NCI-H1417 (cell line): ENCODE measurements around the gene CCDC141.
A peak's percentile ranks its signal among the peaks of the same experiment; 100 is the strongest.
"Not testable (repeated sequence)": the region's sequence is repeated elsewhere in the genome, so short reads cannot be mapped to it uniquely, and the experiment has no call there.

ENCODE experiments used
- DNase-seq, 3 experiments: peaks; one replicate each; lab custom pipeline; 2025; lab: John Stamatoyannopoulos, UW

CCDC141 gene

GRCh38 chr2:179049546-179050311 lies at the start of gene CCDC141:
CCDC141 (minus strand) TSS chr2:179050137; CDS start chr2:179049941, 196 bp downstream.
- DNase-seq, result no peak

- no peak for DNase-seq
Measured at GRCh38 chr2:179098080-179098689, 48.2 kb upstream of the CCDC141 start.

DNA sequence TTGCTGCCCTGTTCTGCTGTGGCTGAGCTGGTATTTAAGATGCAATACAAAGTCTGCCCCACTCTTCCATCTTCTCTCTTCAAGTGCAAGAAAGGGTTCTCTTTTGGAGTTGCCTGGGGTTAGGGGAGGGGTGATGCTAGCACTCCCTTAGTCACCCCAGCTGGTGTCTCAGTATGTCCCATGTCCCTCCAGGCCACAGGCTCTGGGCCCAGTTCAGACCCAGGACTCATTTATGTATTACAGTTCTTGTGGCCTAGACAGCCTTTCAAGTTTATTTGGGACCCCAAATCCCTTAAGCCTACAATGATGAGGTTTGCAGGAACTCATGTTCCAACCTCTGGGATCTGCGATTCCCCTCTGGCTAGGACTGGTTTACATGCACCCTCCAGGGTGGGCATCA lies 47.2 kb upstream of the CCDC141 start:
- no peak for DNase-seq

GRCh38 chr2:179096090-179096489 lies 46.2 kb upstream of the CCDC141 start:
- DNase-seq, result peak in 2 of 3 experiments; percentile 42 to 75

GRCh38 chr2:179092912-179093311 lies 43.0 kb upstream of the CCDC141 start:
- DNase-seq, result not testable (repeated sequence)

DNA sequence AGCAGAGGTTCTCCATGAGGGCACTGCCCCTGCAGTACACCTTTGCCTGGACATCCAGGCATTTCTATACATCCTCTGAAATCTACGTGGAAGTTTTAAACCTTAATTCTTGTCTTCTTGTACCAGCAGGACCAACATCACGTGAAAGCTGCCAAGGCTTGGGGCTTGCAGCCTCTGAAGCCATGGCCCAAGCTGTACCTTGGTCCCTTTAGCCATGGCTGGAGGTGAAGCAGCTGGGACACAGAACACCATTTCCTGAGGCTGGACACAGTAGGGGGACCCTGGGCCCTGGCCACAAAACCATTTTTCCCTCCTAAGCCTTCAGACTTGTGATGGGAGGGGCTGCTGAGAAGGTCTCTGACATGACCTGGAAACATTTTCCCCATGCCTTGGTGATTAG lies 32.8 kb upstream of the CCDC141 start:
- no peak for DNase-seq

DNA sequence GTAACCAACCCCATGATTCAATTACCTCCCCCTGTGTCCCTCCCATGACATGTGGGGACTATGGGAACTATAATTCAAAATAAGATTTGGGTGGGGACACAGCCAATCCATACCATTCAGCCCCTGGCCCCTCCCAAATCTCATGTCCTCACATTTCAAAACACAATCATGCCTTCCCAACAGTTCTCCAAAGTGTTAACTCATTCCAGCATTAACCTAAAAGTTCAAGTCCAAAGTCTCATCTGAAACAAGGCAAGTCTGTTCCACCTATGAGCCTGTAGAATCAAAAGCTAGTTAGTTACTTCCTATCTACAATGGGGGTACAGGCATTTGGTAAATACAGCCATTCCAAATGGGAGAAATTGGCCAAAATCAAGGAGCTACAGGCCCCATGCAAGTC lies 32.0 kb upstream of the CCDC141 start:
- no peak for DNase-seq

DNA sequence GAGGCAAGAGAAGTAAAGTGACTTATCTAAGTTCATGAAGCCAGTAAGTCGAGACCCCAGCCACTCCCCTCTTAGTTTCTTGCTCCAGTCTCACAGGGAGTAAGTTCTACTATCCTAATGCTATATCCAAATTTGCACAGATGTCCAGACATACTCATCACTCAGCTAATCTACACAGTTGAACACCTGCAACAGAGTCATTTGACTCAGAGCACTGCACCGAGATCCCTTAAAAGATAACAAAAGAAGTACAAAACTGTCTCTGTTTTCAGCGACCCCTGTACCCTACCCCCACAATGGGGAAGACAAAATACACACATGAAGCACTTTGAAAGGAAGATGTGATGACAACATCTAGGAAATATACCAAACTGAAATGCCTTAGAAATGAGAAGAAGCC lies 22.6 kb upstream of the CCDC141 start:
- no peak for DNase-seq

GRCh38 chr2:179071810-179072355 lies 21.9 kb upstream of the CCDC141 start:
- DNase-seq, result no peak

- DNase-seq, result no peak
Measured at GRCh38 chr2:179070895-179071294, 21.0 kb upstream of the CCDC141 start.

DNA sequence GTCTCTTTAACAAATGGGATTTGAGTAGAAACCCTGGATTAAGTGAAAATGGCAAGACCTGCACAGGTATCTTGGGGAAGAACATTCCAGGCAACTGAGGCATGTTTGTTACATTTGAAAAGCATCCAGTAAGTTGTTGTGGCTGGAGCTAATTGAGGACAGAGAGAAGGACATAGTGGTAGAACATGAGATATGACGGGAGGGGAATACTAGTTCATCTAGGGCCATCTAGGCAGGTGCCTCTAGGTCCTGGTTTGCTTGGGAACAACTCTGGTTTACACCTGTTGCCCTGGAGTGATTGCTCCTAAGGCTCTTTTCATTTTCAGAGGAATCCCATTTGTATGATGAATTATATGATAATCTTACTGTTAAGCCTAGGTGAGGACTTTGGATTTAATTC lies 19.7 kb upstream of the CCDC141 start:
- DNase-seq, result no peak

- DNase-seq, result no peak
Measured at GRCh38 chr2:179068991-179069643, 19.2 kb upstream of the CCDC141 start.

DNA sequence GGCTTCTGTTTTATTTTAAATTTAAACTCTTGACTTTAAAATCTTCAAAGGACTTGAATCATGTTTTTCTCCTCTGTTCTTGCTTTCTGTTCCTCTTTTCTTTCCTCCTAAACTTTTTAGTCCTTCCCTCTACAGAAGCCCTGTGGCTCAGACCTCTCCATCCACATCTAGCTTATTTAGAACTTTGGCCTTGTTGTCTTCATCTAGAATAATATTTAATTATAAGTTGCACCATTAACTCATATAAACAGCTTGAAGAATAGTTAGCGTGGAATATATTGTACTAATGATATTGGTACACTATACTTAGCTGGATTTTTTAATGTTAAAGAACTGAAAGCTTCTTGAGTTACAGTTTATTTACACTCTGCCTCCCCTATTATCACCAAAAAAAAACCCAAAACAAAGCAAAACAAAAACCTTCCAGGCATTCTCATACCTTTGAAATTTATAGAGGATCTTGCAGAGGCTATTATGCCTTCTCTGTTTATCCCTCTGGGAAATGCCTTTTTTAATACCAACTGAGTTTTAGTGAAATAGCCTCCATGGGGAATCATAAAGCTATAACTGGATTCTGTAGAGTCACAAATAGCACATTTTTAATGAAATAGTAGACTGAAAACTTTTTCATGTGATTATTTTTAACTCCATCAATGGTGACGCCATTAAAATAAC lies 9.2 kb upstream of the CCDC141 start:
- DNase-seq, result no peak

- DNase-seq, result peak in 1 of 3 experiments; percentile 11
Measured at GRCh38 chr2:179057737-179058136, 7.8 kb upstream of the CCDC141 start.

- not testable (repeated sequence) for DNase-seq
Measured at GRCh38 chr2:179053568-179053967, 3.6 kb upstream of the CCDC141 start.

DNA sequence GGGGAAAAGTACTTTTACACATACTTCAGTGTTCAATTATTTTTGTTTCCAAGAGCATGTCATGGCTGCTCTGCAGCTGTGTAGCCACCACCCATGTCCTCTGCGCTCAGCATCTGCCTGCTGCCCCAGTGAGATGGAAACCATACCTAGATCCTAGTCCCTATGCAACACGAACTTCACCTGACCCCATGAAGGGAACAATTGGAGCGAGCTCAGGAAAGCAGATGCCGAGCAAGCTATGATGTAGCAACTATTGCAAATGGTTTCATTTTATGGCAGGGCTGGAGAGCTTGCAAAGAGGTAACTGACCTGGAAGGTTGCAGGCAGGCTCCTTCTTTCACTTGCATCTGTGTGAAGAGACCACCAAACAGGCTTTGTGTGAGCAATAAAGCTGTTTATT lies 1.3 kb upstream of the CCDC141 start:
- no peak for DNase-seq

DNA sequence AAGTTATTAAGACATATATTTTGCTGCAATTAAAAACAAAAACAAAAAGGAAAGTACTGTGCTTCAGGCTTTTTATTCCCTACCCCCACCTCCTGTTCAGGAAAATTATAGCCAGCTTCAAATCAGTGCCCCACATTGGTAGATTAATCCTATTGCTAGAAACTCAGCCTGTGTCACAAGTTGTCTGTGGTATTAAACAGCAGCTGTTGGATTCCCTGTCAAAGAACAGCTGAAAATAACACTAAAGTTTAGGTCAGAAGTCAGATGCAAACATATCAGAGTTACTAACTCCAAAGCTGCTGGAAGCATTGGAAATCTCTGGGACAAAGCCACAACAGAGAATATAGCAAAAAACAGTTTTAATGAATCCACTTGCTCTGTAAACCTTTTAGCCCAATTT lies 818 bp upstream of the CCDC141 start:
- DNase-seq, result no peak

- DNase-seq, result no peak
Measured at GRCh38 chr2:179049203-179049545, 763 bp downstream of the CCDC141 start.

DNA sequence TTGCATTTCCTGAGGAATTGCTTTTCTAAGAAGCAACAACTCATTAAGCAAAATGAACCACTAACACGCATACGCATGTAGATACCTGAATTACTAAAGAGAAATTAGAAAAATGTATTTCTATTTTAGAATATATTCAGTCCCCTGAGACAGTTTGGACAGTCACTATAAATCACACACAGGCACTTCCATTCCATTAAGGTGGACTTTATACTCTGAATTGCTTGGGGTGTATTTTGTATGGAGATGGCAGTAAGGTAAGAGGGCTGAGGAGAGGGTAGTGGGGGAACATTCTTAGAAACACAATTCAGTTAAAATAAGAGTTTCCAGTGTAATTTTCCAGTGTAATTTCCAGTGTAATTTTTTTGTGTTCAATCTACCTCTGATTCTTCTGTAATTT lies 1.8 kb downstream of the CCDC141 start:
- peak in 1 of 3 experiments; percentile 15 for DNase-seq

DNA sequence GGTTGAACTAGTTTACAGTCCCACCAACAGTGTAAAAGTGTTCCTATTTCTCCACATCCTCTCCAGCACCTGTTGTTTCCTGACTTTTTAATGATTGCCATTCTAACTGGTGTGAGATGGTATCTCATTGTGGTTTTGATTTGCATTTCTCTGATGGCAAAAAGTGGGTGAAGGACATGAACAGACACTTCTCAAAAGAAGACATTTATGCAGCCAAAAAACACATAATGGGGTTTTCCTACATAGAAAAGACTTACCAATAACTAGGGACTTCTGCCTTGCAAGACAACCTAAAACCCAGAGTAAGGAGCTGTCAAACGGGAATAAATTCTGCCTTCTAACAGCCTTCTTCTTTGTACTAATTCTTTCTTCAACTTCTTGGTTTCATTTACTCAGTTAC lies 4.3 kb downstream of the CCDC141 start:
- not testable (repeated sequence) for DNase-seq

- DNase-seq, result no peak
Measured at GRCh38 chr2:179044500-179044899, 5.4 kb downstream of the CCDC141 start.

GRCh38 chr2:179037807-179038206 lies 12.1 kb downstream of the CCDC141 start:
- no peak for DNase-seq
